ENCODE measurements around the gene UBR2. TPM values are rescaled to one million over a fixed set of nuclear protein-coding genes. Genes with fewer than 3 reads are reported as not detected.
A peak's percentile ranks its signal among the peaks of the same experiment; 100 is the strongest.

Gene UBR2
- total and polyA plus RNA-seq, 2 of the 13 experiments (the other 11 are each of a cell fraction or from before 2014, with no cell fraction given): 17.6 to 29.3 TPM

- TF ChIP-seq RARG (CRISPR knock-in tag; IDR thresholded peaks at IDR 0.05; ENCODE audit: low read depth): no peak
- no peak for TF ChIP-seq DRAP1 (CRISPR knock-in tag; IDR thresholded peaks at IDR 0.05)
- TF ChIP-seq ARID4A (CRISPR knock-in tag; IDR thresholded peaks at IDR 0.05; ENCODE audit: borderline replicate concordance): peak; percentile 20; the same call in 1 of the 2 replicates
- TF ChIP-seq GLI4 (CRISPR knock-in tag; IDR thresholded peaks at IDR 0.05; ENCODE audit: borderline replicate concordance): no peak
- TF ChIP-seq MED8 (CRISPR knock-in tag; IDR thresholded peaks at IDR 0.05; ENCODE audit: insufficient replicate concordance): no peak
- no peak for TF ChIP-seq ZNF616 (CRISPR knock-in tag; IDR thresholded peaks at IDR 0.05; ENCODE audit: low read depth)
- TF ChIP-seq TCF7L2 (IDR thresholded peaks at IDR 0.05; ENCODE audit: low read depth, low read length): no peak
- no peak for TF ChIP-seq RFXANK (CRISPR knock-in tag; IDR thresholded peaks at IDR 0.05)
- TF ChIP-seq ZNF274 (CRISPR knock-in tag; IDR thresholded peaks at IDR 0.05): no peak
- no peak for TF ChIP-seq ZNF747 (CRISPR knock-in tag; IDR thresholded peaks at IDR 0.05; ENCODE audit: borderline replicate concordance)
- no peak for TF ChIP-seq ZNF335 (CRISPR knock-in tag; IDR thresholded peaks at IDR 0.05)
- TF ChIP-seq ZNF572 (CRISPR knock-in tag; IDR thresholded peaks at IDR 0.05): no peak
- no peak for TF ChIP-seq HMGA1 (CRISPR knock-in tag; conservative IDR thresholded peaks at IDR 0.05)
- no peak for TF ChIP-seq AKAP8 (CRISPR knock-in tag; IDR thresholded peaks at IDR 0.05)
- TF ChIP-seq ZNF337 (CRISPR knock-in tag; IDR thresholded peaks at IDR 0.05; ENCODE audit: borderline replicate concordance, low read depth): no peak
- TF ChIP-seq ZNF253 (CRISPR knock-in tag; IDR thresholded peaks at IDR 0.05; ENCODE audit: borderline replicate concordance): no peak
- no peak for TF ChIP-seq ZNF564 (CRISPR knock-in tag; IDR thresholded peaks at IDR 0.05)
- TF ChIP-seq ZNF577 (CRISPR knock-in tag; IDR thresholded peaks at IDR 0.05; ENCODE audit: borderline replicate concordance, low read depth): no peak
- no peak for TF ChIP-seq ZNF382 (CRISPR knock-in tag; IDR thresholded peaks at IDR 0.05; ENCODE audit: borderline replicate concordance)
- TF ChIP-seq PAF1 (CRISPR knock-in tag; IDR thresholded peaks at IDR 0.05): no peak
- no peak for TF ChIP-seq HMG20B (CRISPR knock-in tag; conservative IDR thresholded peaks at IDR 0.05)
Measured at GRCh38 chr6:42726485-42727086, 162.8 kb downstream of the UBR2 start (continued).
